OCI-LY7 (cell line): Measurements from ENCODE around the gene TRPM3. TPM values are rescaled to one million over a fixed set of nuclear protein-coding genes. Genes with fewer than 3 reads are reported as not detected.

Source experiments
- BruUV-seq: library from RNA; stranded (reverse); fragments of 400-500 nt; replicated peaks from 2 replicates; lab custom pipeline; 2021; lab: Mats Ljungman, UMichigan
- CTCF ChIA-PET: fragments of 300-600 bp; sonication (Branson Sonifier 250); formaldehyde crosslinking; loops from one replicate; lab custom pipeline; 2022; ENCODE audit warnings: antibody characterized with exemption; ENCODE audit not compliant: unreplicated experiment; lab: Charles Lee
- POLR2A ChIA-PET: fragments of 300-600 bp; sonication (Branson Sonifier 250); formaldehyde crosslinking; loops from one replicate; lab custom pipeline; 2022; ENCODE audit warnings: antibody characterized with exemption; lab: Charles Lee
- DNase-seq: peaks from one replicate; pipeline ENCODE4 v3.0.0-alpha.2; 2015; ENCODE audit warnings: low spot score
- H2AFZ ChIP-seq: fragments of 200-600 bp; sonication (generic), shearing (Covaris generic); 2 replicates; pipeline ENCODE4 v1.6.1; 2014; ENCODE audit warnings: mild to moderate bottlenecking, antibody characterized with exemption, low read length, moderate library complexity
- H3K27ac ChIP-seq: fragments of 200-600 bp; sonication (generic); 2 replicates; pipeline ENCODE4 v1.5.1; 2014; ENCODE audit warnings: mixed run types, low read depth, mild to moderate bottlenecking, moderate library complexity, low read length, inconsistent platforms; ENCODE audit not compliant: poor library complexity, severe bottlenecking
- H3K36me3 ChIP-seq: fragments of 200-600 bp; sonication (generic); 2 replicates; pipeline ENCODE4 v1.6.1; 2014; ENCODE audit warnings: mild to moderate bottlenecking, antibody characterized with exemption, low read length, moderate library complexity, mixed read lengths; ENCODE audit not compliant: insufficient read depth
- H3K4me1 ChIP-seq: fragments of 200-600 bp; sonication (generic); 2 replicates; pipeline ENCODE4 v1.5.1; 2014; ENCODE audit warnings: mild to moderate bottlenecking, low read length; ENCODE audit not compliant: insufficient read depth, poor library complexity, severe bottlenecking
- H3K4me2 ChIP-seq: fragments of 200-600 bp; sonication (generic); 2 replicates; pipeline ENCODE4 v1.6.1; 2014; ENCODE audit warnings: mild to moderate bottlenecking, low read length
- H3K4me3 ChIP-seq: fragments of 200-600 bp; sonication (generic); 2 replicates; pipeline ENCODE4 v1.5.1; 2014; ENCODE audit warnings: mild to moderate bottlenecking, low read depth, low read length; ENCODE audit not compliant: poor library complexity, severe bottlenecking
- H3K79me2 ChIP-seq: fragments of 200-600 bp; sonication (generic); 2 replicates; pipeline ENCODE4 v1.6.1; 2016; ENCODE audit warnings: low read depth, mild to moderate bottlenecking, low read length, moderate library complexity, mixed read lengths; ENCODE audit not compliant: insufficient read depth
- H3K9me2 ChIP-seq: fragments of 200-600 bp; sonication (generic); 2 replicates; pipeline ENCODE4 v1.6.1; 2016; ENCODE audit warnings: mild to moderate bottlenecking, low read length, mixed read lengths; ENCODE audit not compliant: insufficient read depth
- H3K9me3 ChIP-seq: fragments of 200-600 bp; sonication (generic); 2 replicates; pipeline ENCODE4 v1.6.1; 2014; ENCODE audit warnings: mild to moderate bottlenecking, mixed run types, low read length, mixed read lengths
- H4K20me1 ChIP-seq: fragments of 200-600 bp; sonication (generic); 2 replicates; pipeline ENCODE4 v1.6.1; 2014; ENCODE audit warnings: mild to moderate bottlenecking, antibody characterized with exemption, low read length, moderate library complexity, mixed read lengths; ENCODE audit not compliant: insufficient read depth
- EZH2phosphoT487 ChIP-seq: fragments of 200-600 bp; sonication (generic); IDR thresholded peaks from 2 replicates; pipeline ENCODE4 v1.6.1; 2018; ENCODE audit warnings: low read depth, borderline replicate concordance, mild to moderate bottlenecking, mixed run types, antibody characterized with exemption, low read length, moderate library complexity, mixed read lengths
- intact Hi-C: fragments of 100-400 bp; cut with micrococcal nuclease; formaldehyde crosslinking; loops from one replicate; pipeline ENCODE4 v1.10.0; 2022; ENCODE audit not compliant: unreplicated experiment
- total RNA-seq, 2 experiments: library from RNA; depleted of rRNA in 1 of 2; stranded (reverse); fragments of >200 nt in 1 of 2; shearing (Covaris generic) in 1 of 2; gene quantifications; 2 replicates each; pipeline ENCODE4 v1.2.3, GENCODE V29; 2014 to 2022
- TF ChIP-seq, protein P1 (sequence below): fragments of 200-600 bp; sonication (generic); conservative IDR thresholded peaks from 2 replicates; pipeline ENCODE4 v1.5.1; 2014; ENCODE audit warnings: mild to moderate bottlenecking, antibody characterized with exemption, low read length, moderate library complexity, mixed read lengths

TRPM3 gene
- total RNA-seq, 2 experiments from 2014 or later = not detected

DNA sequence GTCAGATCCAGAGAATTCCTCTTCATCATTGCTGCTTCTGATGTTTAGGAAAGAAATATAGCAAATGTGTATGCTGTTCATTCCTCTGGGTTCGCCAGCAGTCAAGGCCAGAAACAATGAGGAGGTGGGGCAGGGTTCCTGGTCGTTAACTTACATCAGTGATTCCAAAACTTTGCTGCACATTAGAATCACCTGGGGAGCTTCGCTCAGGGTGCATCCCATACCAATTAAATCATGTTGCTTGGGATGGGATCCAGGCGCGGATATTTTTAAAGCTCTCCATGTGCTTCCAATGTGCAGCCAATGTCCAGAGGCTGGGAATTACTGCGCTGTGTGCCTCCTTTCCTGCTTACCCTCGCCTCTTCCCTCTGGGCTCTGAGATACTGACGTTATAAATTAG lies 479.1 kb downstream of the TRPM3 start:
- Histone ChIP-seq H3K9me3 (no peaks in the 10 kb centered on the region), H3K4me1 (no peaks in the 10 kb centered on the region), H3K4me3 (no peak overlapping the region), H3K4me2 (no peak overlapping the region), H4K20me1 (no peaks in the 10 kb centered on the region), H3K36me3 (no peaks in the 10 kb centered on the region), H2AFZ (no peak overlapping the region), H3K79me2 (no peaks in the 10 kb centered on the region), H3K9me2 (no peaks in the 10 kb centered on the region), H3K27ac (no peak overlapping the region)
- no TSS peak for BruUV-seq
- TF ChIP-seq EZH2phosphoT487 = no peak
- TF ChIP-seq, protein P1, sequence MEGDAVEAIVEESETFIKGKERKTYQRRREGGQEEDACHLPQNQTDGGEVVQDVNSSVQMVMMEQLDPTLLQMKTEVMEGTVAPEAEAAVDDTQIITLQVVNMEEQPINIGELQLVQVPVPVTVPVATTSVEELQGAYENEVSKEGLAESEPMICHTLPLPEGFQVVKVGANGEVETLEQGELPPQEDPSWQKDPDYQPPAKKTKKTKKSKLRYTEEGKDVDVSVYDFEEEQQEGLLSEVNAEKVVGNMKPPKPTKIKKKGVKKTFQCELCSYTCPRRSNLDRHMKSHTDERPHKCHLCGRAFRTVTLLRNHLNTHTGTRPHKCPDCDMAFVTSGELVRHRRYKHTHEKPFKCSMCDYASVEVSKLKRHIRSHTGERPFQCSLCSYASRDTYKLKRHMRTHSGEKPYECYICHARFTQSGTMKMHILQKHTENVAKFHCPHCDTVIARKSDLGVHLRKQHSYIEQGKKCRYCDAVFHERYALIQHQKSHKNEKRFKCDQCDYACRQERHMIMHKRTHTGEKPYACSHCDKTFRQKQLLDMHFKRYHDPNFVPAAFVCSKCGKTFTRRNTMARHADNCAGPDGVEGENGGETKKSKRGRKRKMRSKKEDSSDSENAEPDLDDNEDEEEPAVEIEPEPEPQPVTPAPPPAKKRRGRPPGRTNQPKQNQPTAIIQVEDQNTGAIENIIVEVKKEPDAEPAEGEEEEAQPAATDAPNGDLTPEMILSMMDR = no peak
- ChIA-PET CTCF (no interaction called here), POLR2A (interaction anchor here (0.7 kb wide), 1 partner anchor 1296 kb away, joined by 3 read pairs; no protein-coding TSS in a partner anchor)
- DNase-seq = no peak
- intact Hi-C loops = no loop called here

GRCh38 chr9:70641631-70642030 lies 479.8 kb downstream of the TRPM3 start:
- no peak overlapping the region for H2AFZ ChIP-seq
- no peak for DNase-seq
- CTCF ChIA-PET = no interaction called here
- H3K4me2 ChIP-seq = no peak overlapping the region
- no peak overlapping the region for H3K27ac ChIP-seq
- no peaks in the 10 kb centered on the region for H3K79me2 ChIP-seq
- BruUV-seq = no TSS peak
- intact Hi-C loops = loop anchor here (2.0 kb wide), 2 partner anchors 359 to 609 kb away; no protein-coding TSS in a partner anchor
- no peak for TF ChIP-seq EZH2phosphoT487
- TF ChIP-seq, protein P1 = no peak
- no peaks in the 10 kb centered on the region for H3K4me1 ChIP-seq
- no peaks in the 10 kb centered on the region for H3K9me3 ChIP-seq
- H3K9me2 ChIP-seq = no peaks in the 10 kb centered on the region
- H4K20me1 ChIP-seq = no peaks in the 10 kb centered on the region
- POLR2A ChIA-PET = interaction anchor here (0.5 kb wide), 1 partner anchor 1764 kb away, joined by 3 read pairs; no protein-coding TSS in a partner anchor
- no peaks in the 10 kb centered on the region for H3K36me3 ChIP-seq
- no peak overlapping the region for H3K4me3 ChIP-seq

- POLR2A ChIA-PET = no interaction called here
- no peak overlapping the region for H3K27ac ChIP-seq
- no peaks in the 10 kb centered on the region for H3K4me1 ChIP-seq
- H3K79me2 ChIP-seq = no peaks in the 10 kb centered on the region
- intact Hi-C loops = loop anchor here (2.0 kb wide), 2 partner anchors 360 to 610 kb away; no protein-coding TSS in a partner anchor
- no peak overlapping the region for H3K4me2 ChIP-seq
- TF ChIP-seq EZH2phosphoT487 = no peak
- TF ChIP-seq, protein P1 = no peak
- no peaks in the 10 kb centered on the region for H3K36me3 ChIP-seq
- DNase-seq = no peak
- H2AFZ ChIP-seq = no peak overlapping the region
- H4K20me1 ChIP-seq = no peaks in the 10 kb centered on the region
- H3K4me3 ChIP-seq = no peak overlapping the region
- BruUV-seq = no TSS peak
- H3K9me3 ChIP-seq = no peaks in the 10 kb centered on the region
- H3K9me2 ChIP-seq = no peaks in the 10 kb centered on the region
- CTCF ChIA-PET = no interaction called here
These were observed 480.4 kb downstream of the TRPM3 start for GRCh38 chr9:70641031-70641430.
